ENCODE results near the gene ZNF30. TPM values are rescaled to one million over a fixed set of nuclear protein-coding genes. Genes with fewer than 3 reads are reported as not detected.

ZNF30 gene
- total and polyA plus RNA-seq, 4 donors = 1.3 to 1.8 (median 1.7) TPM

- DNase-seq (ENCODE audit: low spot score) = no peak
- 96% methylated on average over 22 of the region's 22 CpGs for WGBS
- H3K4me1 ChIP-seq (ENCODE audit: control insufficient read depth in 4 of 4, insufficient read depth in 4 of 4, low read length in 3 of 4) = peaks cover 6 to 11% (median 8%) of the 10 kb centered on the region in 4 donors
- no peak overlapping the region for H3K27ac ChIP-seq (ENCODE audit: low read depth in 1 of 2, low read length in 2 of 2)
- peak overlapping the region in 2 of 3 donors; percentile 57 to 81 for H3K4me3 ChIP-seq (ENCODE audit: low read depth in 1 of 3, low read length in 3 of 3)
- no peak for TF ChIP-seq REST (IDR thresholded peaks at IDR 0.05)
- no peak for TF ChIP-seq GABPA (IDR thresholded peaks at IDR 0.05 in 1 of 2, conservative IDR thresholded peaks at IDR 0.05 in 1 of 2)
- TF ChIP-seq EGR1 (IDR thresholded peaks at IDR 0.05; ENCODE audit: low read depth in 2 of 2) = no peak
- TF ChIP-seq FOXA2 (IDR thresholded peaks at IDR 0.05) = no peak
- no peak for TF ChIP-seq CTCF (IDR thresholded peaks at IDR 0.05; ENCODE audit: low read depth, low read length, missing input control)
- TF ChIP-seq, protein P1, sequence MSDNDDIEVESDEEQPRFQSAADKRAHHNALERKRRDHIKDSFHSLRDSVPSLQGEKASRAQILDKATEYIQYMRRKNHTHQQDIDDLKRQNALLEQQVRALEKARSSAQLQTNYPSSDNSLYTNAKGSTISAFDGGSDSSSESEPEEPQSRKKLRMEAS (IDR thresholded peaks at IDR 0.05) = no peak
- TF ChIP-seq JUND (IDR thresholded peaks at IDR 0.05) = no peak
- no peak overlapping the region for H3K9ac ChIP-seq (ENCODE audit: low read depth in 1 of 2, low read length in 2 of 2)
- H3K36me3 ChIP-seq (ENCODE audit: control insufficient read depth in 4 of 4, insufficient read depth in 3 of 4, low read depth in 1 of 4, low read length in 3 of 4) = peaks cover 11 to 51% (median 42%) of the 10 kb centered on the region in 4 donors
- H3K27me3 ChIP-seq (ENCODE audit: control insufficient read depth in 4 of 4, insufficient read depth in 4 of 4, low read length in 3 of 4) = no peaks in the 10 kb centered on the region
- H3K9me3 ChIP-seq (ENCODE audit: control insufficient read depth in 4 of 4, low read length in 3 of 4) = peaks cover 38 to 73% (median 52%) of the 10 kb centered on the region in 4 donors
Observed at GRCh38 chr19:34957830-34958751, 31.4 kb downstream of the ZNF30 start.

DNA sequence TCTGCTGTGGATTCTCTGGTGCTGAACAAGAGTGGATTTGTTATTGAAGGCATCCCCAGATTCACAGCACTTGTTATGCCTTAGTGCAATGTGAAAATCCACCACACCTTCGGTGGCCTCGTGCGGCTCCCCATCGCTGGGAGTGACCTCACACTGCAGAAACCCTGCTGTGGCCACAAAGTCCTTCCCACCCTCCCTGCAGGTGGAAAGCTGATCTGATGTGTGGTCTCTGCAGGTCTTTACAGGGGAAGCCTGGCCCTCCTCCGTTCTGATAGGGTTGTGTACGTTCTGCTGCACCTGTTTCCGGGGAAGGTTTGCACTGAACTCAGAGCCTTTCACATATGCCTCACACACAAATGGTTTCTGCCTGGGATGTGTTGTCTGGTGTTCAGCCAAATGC is 32.3 kb downstream of the ZNF30 start:
- Histone ChIP-seq H3K9ac (ENCODE audit: low read depth in 1 of 2, low read length in 2 of 2) (no peak overlapping the region), H3K9me3 (ENCODE audit: control insufficient read depth in 4 of 4, low read length in 3 of 4) (peaks cover 38 to 64% (median 51%) of the 10 kb centered on the region in 4 donors), H3K36me3 (ENCODE audit: control insufficient read depth in 4 of 4, insufficient read depth in 3 of 4, low read depth in 1 of 4, low read length in 3 of 4) (peaks cover 11 to 51% (median 41%) of the 10 kb centered on the region in 4 donors), H3K27me3 (ENCODE audit: control insufficient read depth in 4 of 4, insufficient read depth in 4 of 4, low read length in 3 of 4) (no peaks in the 10 kb centered on the region), H3K4me1 (ENCODE audit: control insufficient read depth in 4 of 4, insufficient read depth in 4 of 4, low read length in 3 of 4) (peaks cover 9 to 17% (median 11%) of the 10 kb centered on the region in 4 donors), H3K4me3 (ENCODE audit: low read depth in 1 of 3, low read length in 3 of 3) (peak overlapping the region in 2 of 3 donors; percentile 57 to 81), H3K27ac (ENCODE audit: low read depth in 1 of 2, low read length in 2 of 2) (no peak overlapping the region)
- 84% methylated on average over 7 of the region's 7 CpGs for WGBS
- DNase-seq (ENCODE audit: low spot score) = no peak
- TF ChIP-seq RXRA (IDR thresholded peaks at IDR 0.05) (no peak), REST (IDR thresholded peaks at IDR 0.05) (no peak)
